Right lobe of liver (tissue), 4 donors: ENCODE results near the gene PDGFB.

ENCODE experiments used
- POLR2A ChIP-seq: fragments of 450-650 bp; IDR thresholded peaks from one replicate; pipeline ENCODE4 v1.6.1; 2017; ENCODE audit warnings: antibody characterized with exemption, mild to moderate bottlenecking
- TF ChIP-seq, protein P1 (sequence below), 4 donors: fragments of 200-600 bp in 3 of 4; fragments of 450-650 bp in 1 of 4; IDR thresholded peaks; one replicate each; pipeline versions ENCODE4 v1.5.1 to v1.8.0; 2016 to 2022; ENCODE audit warnings: antibody characterized with exemption in 4 of 4, mild to moderate bottlenecking in 2 of 4
- donor health status: DM: no; HTN: no; CAD: no.
- donor health status: DM: no; HTN: no; CAD: no.
- donor health status: DM: no; HTN: yes; CAD: no.

DNA sequence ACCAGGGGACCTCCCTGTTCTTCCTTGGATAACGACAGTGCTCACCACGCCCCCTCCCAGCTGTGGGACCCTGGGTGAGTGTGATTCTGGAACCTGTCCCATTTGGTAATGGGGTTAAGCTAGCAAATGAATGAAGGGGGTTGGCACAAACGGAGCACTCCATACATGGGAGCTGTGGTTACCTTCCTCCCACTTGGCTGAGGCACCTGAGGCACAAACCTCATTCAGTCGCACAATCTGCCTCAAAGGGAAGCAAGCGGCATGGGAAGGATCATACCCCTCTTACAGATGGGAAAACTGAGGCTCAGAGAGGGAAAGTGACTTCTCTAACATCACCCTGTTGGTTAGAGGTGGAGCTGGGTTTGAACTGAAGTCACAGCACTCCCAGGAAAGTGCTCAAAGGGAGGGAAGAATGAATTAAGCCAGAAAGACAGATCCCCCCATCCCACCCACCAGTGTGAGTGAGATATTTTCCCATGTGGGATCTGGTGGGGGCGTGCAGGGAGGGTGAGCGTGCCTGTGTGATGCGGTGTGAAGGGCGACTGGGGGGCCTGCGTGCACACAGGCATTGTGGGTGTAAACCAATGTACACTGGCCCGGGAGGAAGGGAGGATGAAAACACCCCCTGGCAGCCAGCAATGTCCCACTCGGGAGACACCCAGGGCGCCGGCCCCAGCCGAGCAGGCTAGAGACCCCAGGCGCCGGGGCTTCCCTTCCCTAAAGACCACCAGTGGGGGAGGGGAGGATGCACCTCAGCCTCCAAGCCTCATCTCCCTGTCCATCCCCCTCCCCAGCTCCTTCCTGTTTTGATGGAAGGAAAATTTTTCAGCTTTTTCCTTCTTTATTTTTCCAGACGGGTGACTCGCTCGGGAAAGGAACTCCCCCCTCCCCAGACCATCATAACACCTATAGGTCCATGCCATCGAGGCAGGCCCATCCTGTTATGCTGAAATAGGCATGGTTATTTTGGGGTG, 8.0 kb upstream of the PDGFB start:
- no peak for TF ChIP-seq POLR2A
- TF ChIP-seq, protein P1, sequence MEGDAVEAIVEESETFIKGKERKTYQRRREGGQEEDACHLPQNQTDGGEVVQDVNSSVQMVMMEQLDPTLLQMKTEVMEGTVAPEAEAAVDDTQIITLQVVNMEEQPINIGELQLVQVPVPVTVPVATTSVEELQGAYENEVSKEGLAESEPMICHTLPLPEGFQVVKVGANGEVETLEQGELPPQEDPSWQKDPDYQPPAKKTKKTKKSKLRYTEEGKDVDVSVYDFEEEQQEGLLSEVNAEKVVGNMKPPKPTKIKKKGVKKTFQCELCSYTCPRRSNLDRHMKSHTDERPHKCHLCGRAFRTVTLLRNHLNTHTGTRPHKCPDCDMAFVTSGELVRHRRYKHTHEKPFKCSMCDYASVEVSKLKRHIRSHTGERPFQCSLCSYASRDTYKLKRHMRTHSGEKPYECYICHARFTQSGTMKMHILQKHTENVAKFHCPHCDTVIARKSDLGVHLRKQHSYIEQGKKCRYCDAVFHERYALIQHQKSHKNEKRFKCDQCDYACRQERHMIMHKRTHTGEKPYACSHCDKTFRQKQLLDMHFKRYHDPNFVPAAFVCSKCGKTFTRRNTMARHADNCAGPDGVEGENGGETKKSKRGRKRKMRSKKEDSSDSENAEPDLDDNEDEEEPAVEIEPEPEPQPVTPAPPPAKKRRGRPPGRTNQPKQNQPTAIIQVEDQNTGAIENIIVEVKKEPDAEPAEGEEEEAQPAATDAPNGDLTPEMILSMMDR (IDR thresholded peaks at IDR 0.05): no peak
